Stomach (tissue), 4 donors: ENCODE measurements around the gene STARD10.

Experiments used
- EP300 ChIP-seq: sonication (generic); formaldehyde crosslinking; IDR thresholded peaks from one replicate; pipeline ENCODE4 v1.6.1; 2017; ENCODE audit warnings: antibody characterized with exemption
- POLR2A ChIP-seq, 4 donors: fragments of 450-650 bp; IDR thresholded peaks; one replicate each; pipeline ENCODE4 v1.6.1; 2016; ENCODE audit warnings: antibody characterized with exemption in 4 of 4, control low read depth in 2 of 4, mild to moderate bottlenecking in 1 of 4, moderate library complexity in 1 of 4
- POLR2AphosphoS5 ChIP-seq, 3 donors: sonication (generic); formaldehyde crosslinking; IDR thresholded peaks; one replicate each; pipeline ENCODE4 v1.6.1; 2016; ENCODE audit warnings: antibody characterized with exemption in 3 of 3
- TF ChIP-seq, protein P1 (sequence below), 7 experiments: fragments of 450-650 bp in 4 of 7; fragments of 200-600 bp in 3 of 7; sonication (generic) in 3 of 7; IDR thresholded peaks; one replicate each; pipeline ENCODE4 v1.5.1; 2016 to 2019; ENCODE audit warnings: antibody characterized with exemption in 7 of 7, control low read depth in 2 of 7, mild to moderate bottlenecking in 1 of 7

DNA sequence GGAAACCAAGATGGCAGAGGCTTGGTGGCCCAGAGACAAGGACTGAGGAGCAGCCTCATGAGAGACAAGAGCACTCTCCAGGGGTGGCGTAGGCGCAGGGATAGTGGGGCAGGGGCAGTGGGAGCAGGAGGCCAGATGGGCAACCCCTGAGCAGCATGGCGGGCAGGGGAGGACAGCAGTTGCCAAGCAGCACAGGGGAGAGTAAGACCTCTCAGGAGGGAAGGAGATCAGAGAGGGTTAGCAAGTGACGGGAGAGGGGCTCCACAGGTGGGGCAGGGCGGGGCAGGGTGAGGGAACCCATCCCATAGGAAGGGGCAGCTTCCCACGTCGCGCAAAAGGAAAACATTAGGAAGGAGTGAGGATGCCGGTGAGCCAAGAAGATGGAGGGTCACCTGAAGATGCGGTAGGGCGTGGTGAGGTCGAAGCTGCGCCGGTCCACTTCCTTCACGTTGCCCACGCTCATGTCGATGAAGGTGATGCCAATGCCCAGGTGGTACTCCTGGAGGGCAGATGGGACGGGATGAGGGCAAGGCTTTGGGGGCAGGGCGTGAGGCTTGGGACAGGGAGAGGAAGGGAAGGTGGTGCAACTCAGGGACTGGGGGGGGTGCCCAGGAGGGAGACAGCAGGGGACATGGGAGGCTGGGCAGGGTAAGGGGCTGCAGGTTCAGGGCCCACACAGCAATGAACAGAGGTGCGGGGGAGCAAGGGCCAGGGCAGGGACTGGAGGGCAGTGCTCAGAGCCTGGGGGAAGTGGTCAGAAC is 84.2 kb downstream of the STARD10 start:
- TF ChIP-seq, protein P1, sequence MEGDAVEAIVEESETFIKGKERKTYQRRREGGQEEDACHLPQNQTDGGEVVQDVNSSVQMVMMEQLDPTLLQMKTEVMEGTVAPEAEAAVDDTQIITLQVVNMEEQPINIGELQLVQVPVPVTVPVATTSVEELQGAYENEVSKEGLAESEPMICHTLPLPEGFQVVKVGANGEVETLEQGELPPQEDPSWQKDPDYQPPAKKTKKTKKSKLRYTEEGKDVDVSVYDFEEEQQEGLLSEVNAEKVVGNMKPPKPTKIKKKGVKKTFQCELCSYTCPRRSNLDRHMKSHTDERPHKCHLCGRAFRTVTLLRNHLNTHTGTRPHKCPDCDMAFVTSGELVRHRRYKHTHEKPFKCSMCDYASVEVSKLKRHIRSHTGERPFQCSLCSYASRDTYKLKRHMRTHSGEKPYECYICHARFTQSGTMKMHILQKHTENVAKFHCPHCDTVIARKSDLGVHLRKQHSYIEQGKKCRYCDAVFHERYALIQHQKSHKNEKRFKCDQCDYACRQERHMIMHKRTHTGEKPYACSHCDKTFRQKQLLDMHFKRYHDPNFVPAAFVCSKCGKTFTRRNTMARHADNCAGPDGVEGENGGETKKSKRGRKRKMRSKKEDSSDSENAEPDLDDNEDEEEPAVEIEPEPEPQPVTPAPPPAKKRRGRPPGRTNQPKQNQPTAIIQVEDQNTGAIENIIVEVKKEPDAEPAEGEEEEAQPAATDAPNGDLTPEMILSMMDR (IDR thresholded peaks at IDR 0.05), result no peak
- TF ChIP-seq EP300 (no peak), POLR2A (IDR thresholded peaks at IDR 0.05) (no peak), POLR2AphosphoS5 (IDR thresholded peaks at IDR 0.05) (no peak)
